ENCODE results near the gene RASSF10.

- TF ChIP-seq POLR2A (IDR thresholded peaks at IDR 0.05; ENCODE audit: low read length), result no peak
- TF ChIP-seq GATA1 (IDR thresholded peaks at IDR 0.05; ENCODE audit: low read depth, low read length), result no peak
These were observed 29.0 kb upstream of the RASSF10 start for GRCh38 chr11:12979928-12980689.

Measured in erythroblast (primary cell).